Caco-2 (cell line): ENCODE results near the gene NUBPL. TPM values are rescaled to one million over a fixed set of nuclear protein-coding genes. Genes with fewer than 3 reads are reported as not detected.

Source experiments
- BruUV-seq: library from RNA; stranded (reverse); fragments of 400-500 nt; replicated peaks from 2 replicates; lab custom pipeline; 2021; lab: Mats Ljungman, UMichigan
- CTCF ChIA-PET: fragments of 300-600 bp; sonication (Branson Sonifier 250); formaldehyde crosslinking; loops from one replicate; lab custom pipeline; 2022; ENCODE audit warnings: antibody characterized with exemption; lab: Charles Lee
- POLR2A ChIA-PET: fragments of 300-600 bp; sonication (Branson Sonifier 250); formaldehyde crosslinking; loops from one replicate; lab custom pipeline; 2022; ENCODE audit warnings: antibody characterized with exemption; lab: Charles Lee
- DNase-seq, 2 experiments: peaks; one replicate each; pipeline versions ENCODE4 v3.0.0 to v3.0.0-alpha.2; 2020 to 2022
- H3K27me3 ChIP-seq: replicated peaks from 2 replicates; pipeline ENCODE4 v1.6.0; 2011; ENCODE audit warnings: low read length; ENCODE audit not compliant: control insufficient read depth, insufficient read depth
- H3K36me3 ChIP-seq: 2 replicates; pipeline ENCODE4 v1.5.1; 2011; ENCODE audit warnings: low read length; ENCODE audit not compliant: control insufficient read depth, insufficient read depth
- H3K4me1 ChIP-seq: fragments of 250-450 bp; sonication (Bioruptor Pico); 2 replicates; pipeline ENCODE4 v1.5.1; 2020; ENCODE audit warnings: mild to moderate bottlenecking
- H3K4me3 ChIP-seq: 2 replicates; pipeline ENCODE4 v1.5.1; 2011; ENCODE audit warnings: low read depth, mild to moderate bottlenecking, control low read depth, low read length
- H3K9me3 ChIP-seq: fragments of 250-450 bp; sonication (Bioruptor Pico); 2 replicates; pipeline ENCODE4 v1.5.1; 2020; ENCODE audit warnings: mild to moderate bottlenecking, moderate library complexity
- H3K27ac Mint-ChIP-seq: one replicate; pipeline ENCODE4 v1.8.0; 2022; ENCODE audit warnings: mixed read lengths; ENCODE audit not compliant: unreplicated experiment
- H3K27me3 Mint-ChIP-seq: one replicate; pipeline ENCODE4 v1.8.0; 2022; ENCODE audit warnings: mixed read lengths; ENCODE audit not compliant: insufficient read depth, unreplicated experiment
- H3K36me3 Mint-ChIP-seq: one replicate; pipeline ENCODE4 v1.8.0; 2022; ENCODE audit warnings: mild to moderate bottlenecking, mixed read lengths; ENCODE audit not compliant: insufficient read depth, unreplicated experiment
- H3K4me1 Mint-ChIP-seq: one replicate; pipeline ENCODE4 v1.8.0; 2022; ENCODE audit warnings: low read depth, mixed read lengths; ENCODE audit not compliant: unreplicated experiment
- H3K4me3 Mint-ChIP-seq: one replicate; pipeline ENCODE4 v1.8.0; 2022; ENCODE audit warnings: mild to moderate bottlenecking, moderate library complexity, mixed read lengths; ENCODE audit not compliant: unreplicated experiment
- H3K9me3 Mint-ChIP-seq: one replicate; pipeline ENCODE4 v1.8.0; 2022; ENCODE audit warnings: mixed read lengths; ENCODE audit not compliant: unreplicated experiment
- CTCF ChIP-seq, 2 experiments: fragments of 200-600 bp in 1 of 2; IDR thresholded peaks; 1 replicate in 1 of 2; 2 replicates in 1 of 2; pipeline versions ENCODE4 v1.5.1 to v1.8.0; 2011 to 2022; ENCODE audit warnings: antibody characterized with exemption in 1 of 2, control low read depth in 1 of 2, inconsistent platforms in 1 of 2, low read depth in 1 of 2, low read length in 1 of 2, mild to moderate bottlenecking in 1 of 2, moderate library complexity in 1 of 2; ENCODE audit not compliant: insufficient read depth in 1 of 2, severe bottlenecking in 1 of 2, unreplicated experiment in 1 of 2
- intact Hi-C: fragments of 100-400 bp; cut with micrococcal nuclease; formaldehyde crosslinking; loops from one replicate; pipeline ENCODE4 v1.10.0; 2022; ENCODE audit not compliant: unreplicated experiment
- total RNA-seq: library from RNA; stranded (reverse); gene quantifications from 2 replicates; pipeline ENCODE4 v1.2.3, GENCODE V29; 2022

NUBPL gene
- total RNA-seq, 1 experiment from 2014 or later: 13.9 TPM

GRCh38 chr14:31660191-31660590, 99.0 kb downstream of the NUBPL start:
- POLR2A ChIA-PET: no interaction called here
- BruUV-seq: no TSS peak
- no peak for DNase-seq
- Mint-ChIP-seq H3K27ac (no peak overlapping the region), H3K27me3 (no peaks in the 10 kb centered on the region), H3K4me3 (no peak overlapping the region), H3K4me1 (no peaks in the 10 kb centered on the region), H3K36me3 (no peaks in the 10 kb centered on the region), H3K9me3 (peaks cover 21% of the 10 kb centered on the region)
- CTCF ChIA-PET: no interaction called here
- Histone ChIP-seq H3K27me3 (no peaks in the 10 kb centered on the region), H3K9me3 (no peaks in the 10 kb centered on the region), H3K4me1 (no peaks in the 10 kb centered on the region), H3K36me3 (no peaks in the 10 kb centered on the region), H3K4me3 (no peak overlapping the region)
- intact Hi-C loops: no loop called here
- TF ChIP-seq CTCF (IDR thresholded peaks at IDR 0.05; ENCODE audit: insufficient read depth in 1 of 2, low read depth in 1 of 2, low read length in 1 of 2, severe bottlenecking in 1 of 2, unreplicated experiment in 1 of 2): no peak

- H3K27ac Mint-ChIP-seq: no peak overlapping the region
- H3K36me3 ChIP-seq: no peaks in the 10 kb centered on the region
- DNase-seq: no peak
- peaks cover 23% of the 10 kb centered on the region for H3K9me3 Mint-ChIP-seq
- intact Hi-C loops: no loop called here
- no peak overlapping the region for H3K4me3 ChIP-seq
- H3K4me1 ChIP-seq: no peaks in the 10 kb centered on the region
- no peaks in the 10 kb centered on the region for H3K27me3 ChIP-seq
- no peaks in the 10 kb centered on the region for H3K4me1 Mint-ChIP-seq
- no peaks in the 10 kb centered on the region for H3K9me3 ChIP-seq
- no peaks in the 10 kb centered on the region for H3K36me3 Mint-ChIP-seq
- no peak overlapping the region for H3K4me3 Mint-ChIP-seq
- TF ChIP-seq CTCF (IDR thresholded peaks at IDR 0.05; ENCODE audit: insufficient read depth in 1 of 2, low read depth in 1 of 2, low read length in 1 of 2, severe bottlenecking in 1 of 2, unreplicated experiment in 1 of 2): no peak
- no peaks in the 10 kb centered on the region for H3K27me3 Mint-ChIP-seq
- POLR2A ChIA-PET: no interaction called here
- BruUV-seq: no TSS peak
- CTCF ChIA-PET: no interaction called here
Measured at GRCh38 chr14:31660728-31661127, 99.5 kb downstream of the NUBPL start.

- no peaks in the 10 kb centered on the region for H3K27me3 ChIP-seq
- CTCF ChIA-PET: no interaction called here
- peaks cover 5% of the 10 kb centered on the region; the same call in 1 of the 2 replicates for H3K4me1 ChIP-seq
- BruUV-seq: no TSS peak
- H3K9me3 ChIP-seq: no peaks in the 10 kb centered on the region
- no peak overlapping the region for H3K27ac Mint-ChIP-seq
- TF ChIP-seq CTCF (IDR thresholded peaks at IDR 0.05; ENCODE audit: insufficient read depth in 1 of 2, low read depth in 1 of 2, low read length in 1 of 2, severe bottlenecking in 1 of 2, unreplicated experiment in 1 of 2): no peak
- no peaks in the 10 kb centered on the region for H3K36me3 ChIP-seq
- DNase-seq: no peak
- intact Hi-C loops: no loop called here
- H3K4me3 ChIP-seq: no peak overlapping the region
- peaks cover 9% of the 10 kb centered on the region for H3K4me1 Mint-ChIP-seq
- no peak overlapping the region for H3K4me3 Mint-ChIP-seq
- no peaks in the 10 kb centered on the region for H3K27me3 Mint-ChIP-seq
- POLR2A ChIA-PET: no interaction called here
- no peaks in the 10 kb centered on the region for H3K36me3 Mint-ChIP-seq
- peaks cover 38% of the 10 kb centered on the region for H3K9me3 Mint-ChIP-seq
Measured at GRCh38 chr14:31668348-31668747, 107.1 kb downstream of the NUBPL start.
